Endodermal cell (in vitro differentiated cells): ENCODE data around the gene IFITM10. TPM values are rescaled to one million over a fixed set of nuclear protein-coding genes. Genes with fewer than 3 reads are reported as not detected.

Source experiments
- DNase-seq: peaks from one replicate; pipeline ENCODE4 v3.0.0-alpha.2; 2017
- H3K27ac ChIP-seq: 2 replicates; pipeline ENCODE4 v1.5.1; 2013; ENCODE audit warnings: mild to moderate bottlenecking, low read depth, low read length, moderate library complexity
- H3K27me3 ChIP-seq: 2 replicates; pipeline ENCODE4 v1.6.1; 2013; ENCODE audit warnings: mild to moderate bottlenecking, low read length, moderate library complexity; ENCODE audit not compliant: insufficient read depth, control insufficient read depth, poor library complexity, severe bottlenecking
- H3K36me3 ChIP-seq: 2 replicates; pipeline ENCODE4 v1.7.0; 2013; ENCODE audit warnings: mild to moderate bottlenecking, low read length, moderate library complexity; ENCODE audit not compliant: control insufficient read depth, insufficient read depth
- H3K4me1 ChIP-seq: one replicate; pipeline ENCODE4 v1.7.0; 2013; ENCODE audit warnings: low read length; ENCODE audit not compliant: control insufficient read depth, insufficient read depth
- H3K4me3 ChIP-seq: 2 replicates; pipeline ENCODE4 v1.5.1; 2013; ENCODE audit warnings: mild to moderate bottlenecking, low read length, moderate library complexity
- H3K9ac ChIP-seq: 2 replicates; pipeline ENCODE4 v1.6.1; 2013; ENCODE audit warnings: mild to moderate bottlenecking, low read length, moderate library complexity; ENCODE audit not compliant: poor library complexity, severe bottlenecking; ENCODE audit errors: extremely low read depth
- H3K9me3 ChIP-seq: 2 replicates; pipeline ENCODE4 v1.6.1; 2013; ENCODE audit warnings: mild to moderate bottlenecking, low read length, moderate library complexity; ENCODE audit not compliant: control insufficient read depth
- H3K27ac Mint-ChIP-seq: 2 replicates; pipeline ENCODE4 v1.8.0; 2020; ENCODE audit warnings: mixed read lengths
- H3K27me3 Mint-ChIP-seq: 2 replicates; pipeline ENCODE4 v1.8.0; 2021; ENCODE audit warnings: mild to moderate bottlenecking, mixed read lengths; ENCODE audit not compliant: insufficient read depth
- H3K36me3 Mint-ChIP-seq: 2 replicates; pipeline ENCODE4 v1.8.0; 2020; ENCODE audit warnings: low read depth, mixed read lengths
- H3K4me1 Mint-ChIP-seq: 2 replicates; pipeline ENCODE4 v1.8.0; 2020; ENCODE audit warnings: mixed read lengths
- H3K4me3 Mint-ChIP-seq: 2 replicates; pipeline ENCODE4 v1.8.0; 2020; ENCODE audit warnings: mild to moderate bottlenecking, moderate library complexity, mixed read lengths
- H3K9me3 Mint-ChIP-seq: 2 replicates; pipeline ENCODE4 v1.8.0; 2020; ENCODE audit warnings: mild to moderate bottlenecking, mixed read lengths
- CTCF ChIP-seq: fragments of 200-600 bp; sonication (generic); conservative IDR thresholded peaks from 2 replicates; pipeline ENCODE4 v1.5.0; 2021; ENCODE audit warnings: antibody characterized with exemption, mild to moderate bottlenecking
- WGBS, 2 experiments: methylation state at CpG; one replicate each; pipeline versions ENCODE4 v1.1.5 to v1.1.7; 2013; ENCODE audit warnings: missing lambda C conversion rate in 2 of 2, mixed read lengths in 1 of 2; ENCODE audit not compliant: insufficient coverage in 1 of 2, insufficient read length in 1 of 2; 5-methylcytosine and 5-hydroxymethylcytosine counted together
- total RNA-seq, 2 donors: library from RNA; stranded (reverse); fragmentation: NEBNext Ultra II Directional in 1 of 2; extraction: Animal tissue kit (Norgen Biotek cat#: 25700) in 1 of 2; gene quantifications; 2 replicates in 1 of 2; 3 replicates in 1 of 2; pipeline ENCODE4 v1.2.1, GENCODE V29; 2021

Gene IFITM10
- total RNA-seq, 2 donors from 2014 or later = 0.75 to 1.0 TPM

DNA sequence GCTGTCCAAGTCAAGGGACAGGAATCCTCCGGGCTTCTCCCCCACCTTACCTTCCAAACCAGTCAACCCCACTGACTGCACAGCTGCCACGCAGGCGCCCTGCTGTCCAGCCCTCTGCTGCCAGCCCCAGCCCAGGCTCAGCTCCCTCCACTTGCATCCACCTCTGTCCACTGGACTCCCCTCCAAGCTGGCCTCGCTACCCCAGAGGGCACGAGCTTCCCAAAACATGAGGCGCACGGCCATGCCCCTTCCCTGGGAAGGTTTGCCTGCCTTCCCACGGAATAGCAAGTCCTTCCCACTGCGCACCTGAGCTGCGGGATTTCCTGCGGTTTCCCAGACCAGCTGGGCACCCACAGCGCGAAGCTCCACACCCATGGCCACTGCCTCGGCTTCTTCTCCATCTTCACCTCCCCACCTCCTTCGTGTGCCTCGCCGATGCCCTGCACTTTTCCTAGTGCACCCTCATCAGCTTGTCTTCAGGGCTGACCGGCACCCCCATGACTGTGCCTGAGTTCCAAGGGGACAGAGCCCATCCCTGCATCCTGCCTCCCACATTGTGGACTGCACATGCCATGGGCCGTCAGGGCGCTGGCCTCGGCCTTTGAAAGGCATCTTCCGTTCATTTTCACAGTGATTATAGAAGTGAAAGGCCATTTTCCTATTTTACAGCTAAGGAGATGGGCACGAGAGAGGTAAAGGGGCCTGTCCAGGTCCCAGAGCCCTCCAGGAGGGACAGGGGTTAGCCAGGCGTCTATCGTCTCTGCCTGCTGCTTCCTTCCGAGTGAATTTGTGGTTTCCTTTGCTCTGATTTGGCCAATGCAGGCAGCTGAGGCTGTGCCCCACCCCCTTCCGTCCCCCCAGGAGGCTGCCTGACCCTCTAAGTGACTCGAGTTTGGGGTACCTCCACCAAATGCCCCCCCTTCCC lies 16.4 kb downstream of the IFITM10 start:
- no peak for TF ChIP-seq CTCF
- no peak overlapping the region for H3K4me3 ChIP-seq
- no peaks in the 10 kb centered on the region for H3K4me1 ChIP-seq
- H3K36me3 ChIP-seq = no peaks in the 10 kb centered on the region
- Mint-ChIP-seq H3K36me3 (no peaks in the 10 kb centered on the region), H3K4me1 (peaks cover 3% of the 10 kb centered on the region), H3K27me3 (peaks cover 62% of the 10 kb centered on the region), H3K9me3 (peaks cover 5% of the 10 kb centered on the region), H3K27ac (no peak overlapping the region), H3K4me3 (no peak overlapping the region)
- peak; percentile 39 for DNase-seq
- WGBS, 2 experiments = 86 to 90% methylated on average over 24 to 28 of the region's 28 CpGs
- H3K27me3 ChIP-seq = peaks cover 41% of the 10 kb centered on the region
- no peaks in the 10 kb centered on the region for H3K9me3 ChIP-seq
- H3K27ac ChIP-seq = no peak overlapping the region
- H3K9ac ChIP-seq = no peak overlapping the region

DNA sequence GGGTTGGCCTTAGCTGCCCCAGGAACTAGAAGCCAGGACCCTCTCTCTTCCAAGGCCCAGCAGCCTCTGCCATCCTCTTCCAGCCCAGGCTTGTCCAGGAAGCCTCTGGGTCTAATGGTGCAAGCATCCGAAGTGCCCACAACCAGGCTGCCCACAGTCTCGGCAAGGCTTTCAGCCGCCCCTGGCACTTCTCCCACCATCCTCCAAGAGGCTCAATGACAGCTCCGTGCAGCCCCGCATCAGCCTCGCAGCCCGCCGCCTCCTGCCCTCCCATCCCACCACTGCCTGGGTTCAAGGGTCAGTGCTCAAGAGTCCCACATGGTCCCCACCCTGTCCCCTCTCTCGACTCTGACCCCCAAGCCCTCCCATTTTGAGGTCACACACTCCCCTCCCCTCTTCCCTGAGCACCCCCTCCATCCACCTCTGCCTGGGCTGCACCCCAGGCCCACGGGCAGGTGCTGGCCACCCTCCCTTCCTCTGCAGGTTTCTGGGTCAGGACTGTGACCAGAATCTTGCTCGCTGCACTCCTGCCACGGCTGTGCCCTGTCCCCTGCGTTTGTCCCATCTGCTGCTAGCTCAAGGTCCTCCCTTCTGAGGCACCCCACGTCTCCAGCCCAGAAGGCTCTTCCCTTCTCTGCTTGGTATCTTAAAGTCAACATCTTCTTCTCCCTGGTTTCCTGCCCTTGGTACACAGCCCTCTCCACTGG lies 17.2 kb downstream of the IFITM10 start:
- H3K36me3 ChIP-seq = no peaks in the 10 kb centered on the region
- Mint-ChIP-seq H3K4me3 (no peak overlapping the region), H3K27me3 (peaks cover 62% of the 10 kb centered on the region), H3K36me3 (no peaks in the 10 kb centered on the region), H3K9me3 (peaks cover 5% of the 10 kb centered on the region), H3K4me1 (peaks cover 3% of the 10 kb centered on the region), H3K27ac (no peak overlapping the region)
- WGBS, 2 experiments = 86 to 91% methylated on average over 12 to 14 of the region's 14 CpGs
- peak; percentile 44 for DNase-seq
- no peaks in the 10 kb centered on the region for H3K4me1 ChIP-seq
- H3K9ac ChIP-seq = no peak overlapping the region
- H3K27me3 ChIP-seq = peaks cover 41% of the 10 kb centered on the region
- no peak overlapping the region for H3K27ac ChIP-seq
- no peak overlapping the region for H3K4me3 ChIP-seq
- H3K9me3 ChIP-seq = no peaks in the 10 kb centered on the region
- no peak for TF ChIP-seq CTCF

GRCh38 chr11:1732418-1733008 lies 17.9 kb downstream of the IFITM10 start:
- Histone ChIP-seq H3K27me3 (peaks cover 37% of the 10 kb centered on the region), H3K4me1 (no peaks in the 10 kb centered on the region), H3K9ac (no peak overlapping the region), H3K4me3 (no peak overlapping the region), H3K27ac (no peak overlapping the region), H3K9me3 (no peaks in the 10 kb centered on the region), H3K36me3 (no peaks in the 10 kb centered on the region)
- Mint-ChIP-seq H3K4me3 (no peak overlapping the region), H3K9me3 (peaks cover 5% of the 10 kb centered on the region), H3K4me1 (peaks cover 3% of the 10 kb centered on the region), H3K27me3 (peaks cover 60% of the 10 kb centered on the region), H3K36me3 (no peaks in the 10 kb centered on the region), H3K27ac (no peak overlapping the region)
- WGBS, 2 experiments = 61 to 65% methylated on average over 11 to 13 of the region's 13 CpGs
- DNase-seq = no peak
- no peak for TF ChIP-seq CTCF
